Upper lobe of right lung (tissue), 1 donor: ENCODE results near the gene DDAH1. TPM values are rescaled to one million over a fixed set of nuclear protein-coding genes. Genes with fewer than 3 reads are reported as not detected.

Experiments used
- ATAC-seq: fragments of 200-7000 bp; cut with Tn5 transposase; one replicate; pipeline ENCODE4 v1.9.1; 2020; ENCODE audit warnings: mild to moderate bottlenecking, moderate library complexity
- DNase-seq: peaks from one replicate; pipeline ENCODE4 v3.0.0-alpha.2; 2020
- H3K27ac ChIP-seq: fragments of 200-600 bp; one replicate; pipeline ENCODE4 v1.8.0; 2022
- H3K27me3 ChIP-seq: fragments of 200-600 bp; one replicate; pipeline ENCODE4 v1.8.0; 2022; ENCODE audit warnings: mild to moderate bottlenecking
- H3K36me3 ChIP-seq: fragments of 200-600 bp; one replicate; pipeline ENCODE4 v1.8.0; 2022
- H3K4me1 ChIP-seq: fragments of 200-600 bp; one replicate; pipeline ENCODE4 v1.8.0; 2022
- H3K4me3 ChIP-seq: fragments of 200-600 bp; one replicate; pipeline ENCODE4 v1.8.0; 2022; ENCODE audit warnings: mild to moderate bottlenecking
- H3K9me3 ChIP-seq: fragments of 200-600 bp; one replicate; pipeline ENCODE4 v1.8.0; 2022
- intact Hi-C: fragments of 100-400 bp; cut with DNase I; formaldehyde crosslinking; loops from one replicate; pipeline ENCODE4 v1.11.0; 2022
- total RNA-seq: library from RNA; stranded (reverse); fragmentation: NEBNext Ultra II Directional; extraction: Animal tissue kit (Norgen Biotek cat#: 25700); gene quantifications from one replicate; pipeline ENCODE4 v1.2.1, GENCODE V29; 2021
- TF ChIP-seq, protein P1 (sequence below): fragments of 200-600 bp; IDR thresholded peaks from one replicate; pipeline ENCODE4 v1.8.0; 2022; ENCODE audit warnings: antibody characterized with exemption
- donor health status: DM: no; HTN: yes; CAD: no; lungs with severe emphysema.

DDAH1 gene
- total RNA-seq, 1 donor from 2014 or later = 51.3 TPM

DNA sequence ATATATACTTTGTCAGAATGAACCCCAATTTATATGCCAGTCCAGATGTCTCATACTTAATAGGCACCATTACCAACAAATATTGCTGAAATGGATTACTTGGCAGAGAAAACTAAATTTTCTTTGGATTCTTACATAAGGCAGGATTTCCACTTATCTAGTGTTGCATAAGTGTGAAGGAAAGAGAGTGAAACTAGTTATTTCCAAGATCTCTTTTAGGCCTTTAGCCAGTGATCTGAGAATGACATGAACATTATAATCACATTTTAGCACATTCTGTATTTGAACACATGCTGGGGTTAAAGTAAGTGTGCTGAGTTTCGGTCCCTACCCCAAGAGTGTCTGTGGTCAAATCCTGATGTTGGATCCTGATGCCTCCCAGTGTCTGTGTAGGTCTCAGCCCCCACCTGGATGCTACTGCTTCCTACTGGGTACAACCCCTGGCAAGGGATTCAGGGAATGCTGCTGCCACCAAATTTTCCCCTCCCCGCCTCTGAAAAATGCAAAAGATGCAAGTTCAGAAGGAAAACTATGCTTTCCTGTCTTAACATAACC, 11.2 kb downstream of the DDAH1 start:
- no peaks in the 10 kb centered on the region for H3K27me3 ChIP-seq
- TF ChIP-seq, protein P1, sequence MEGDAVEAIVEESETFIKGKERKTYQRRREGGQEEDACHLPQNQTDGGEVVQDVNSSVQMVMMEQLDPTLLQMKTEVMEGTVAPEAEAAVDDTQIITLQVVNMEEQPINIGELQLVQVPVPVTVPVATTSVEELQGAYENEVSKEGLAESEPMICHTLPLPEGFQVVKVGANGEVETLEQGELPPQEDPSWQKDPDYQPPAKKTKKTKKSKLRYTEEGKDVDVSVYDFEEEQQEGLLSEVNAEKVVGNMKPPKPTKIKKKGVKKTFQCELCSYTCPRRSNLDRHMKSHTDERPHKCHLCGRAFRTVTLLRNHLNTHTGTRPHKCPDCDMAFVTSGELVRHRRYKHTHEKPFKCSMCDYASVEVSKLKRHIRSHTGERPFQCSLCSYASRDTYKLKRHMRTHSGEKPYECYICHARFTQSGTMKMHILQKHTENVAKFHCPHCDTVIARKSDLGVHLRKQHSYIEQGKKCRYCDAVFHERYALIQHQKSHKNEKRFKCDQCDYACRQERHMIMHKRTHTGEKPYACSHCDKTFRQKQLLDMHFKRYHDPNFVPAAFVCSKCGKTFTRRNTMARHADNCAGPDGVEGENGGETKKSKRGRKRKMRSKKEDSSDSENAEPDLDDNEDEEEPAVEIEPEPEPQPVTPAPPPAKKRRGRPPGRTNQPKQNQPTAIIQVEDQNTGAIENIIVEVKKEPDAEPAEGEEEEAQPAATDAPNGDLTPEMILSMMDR = no peak
- H3K9me3 ChIP-seq = no peaks in the 10 kb centered on the region
- peaks cover 15% of the 10 kb centered on the region for H3K4me1 ChIP-seq
- ATAC-seq = peak; percentile 17
- H3K27ac ChIP-seq = peak overlapping the region; percentile 38
- intact Hi-C loops = no loop called here
- H3K4me3 ChIP-seq = no peak overlapping the region
- no peak for DNase-seq
- H3K36me3 ChIP-seq = no peaks in the 10 kb centered on the region

DNA sequence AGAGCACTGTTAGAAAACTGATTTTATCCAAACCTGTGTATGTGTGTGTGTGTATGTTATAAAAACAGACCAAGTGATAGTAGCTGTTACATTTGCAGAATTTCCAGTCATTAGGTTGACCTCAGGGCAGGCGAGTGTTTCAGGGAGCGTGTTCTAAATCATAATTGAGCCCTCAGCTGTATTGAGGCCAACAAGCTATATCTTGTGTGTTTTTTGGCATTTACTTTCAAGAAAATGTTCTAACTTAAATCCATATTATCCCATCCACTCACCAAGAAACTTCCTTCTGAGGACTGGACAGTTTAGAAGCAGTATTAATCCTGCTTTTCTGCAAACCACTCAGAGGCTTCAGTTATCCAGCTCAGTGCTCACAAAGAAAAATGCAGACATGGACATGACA, 12.0 kb downstream of the DDAH1 start:
- H3K4me1 ChIP-seq = peaks cover 15% of the 10 kb centered on the region

DNA sequence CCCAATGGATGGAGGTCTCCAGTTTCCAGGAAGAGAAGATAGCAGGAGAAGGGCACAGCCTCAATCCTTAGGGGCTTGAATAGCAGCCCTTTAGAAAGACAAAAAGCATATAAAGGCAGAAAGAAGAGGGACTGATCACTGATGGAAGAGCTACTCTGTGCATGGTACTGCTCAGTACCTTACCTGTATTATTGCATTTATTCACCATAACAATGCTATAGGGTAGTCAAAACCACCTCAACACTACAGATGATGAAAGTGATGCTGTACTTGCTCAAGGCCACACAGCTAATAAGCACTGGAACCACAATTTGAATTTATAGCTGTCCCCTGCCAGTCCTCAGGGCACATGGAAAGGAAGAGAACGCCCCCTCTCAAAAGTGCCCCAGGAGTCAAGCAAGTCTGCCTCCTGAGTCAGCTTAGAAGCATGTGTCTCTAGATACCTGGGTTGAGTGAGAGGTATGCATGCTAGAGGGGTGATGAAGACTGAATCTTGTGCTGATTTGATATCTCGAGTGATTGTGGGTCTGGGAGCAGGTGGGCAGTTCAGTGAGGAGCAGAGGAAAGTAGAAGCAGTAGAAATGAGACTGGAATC, 13.6 kb downstream of the DDAH1 start:
- Histone ChIP-seq H3K27ac (no peak overlapping the region), H3K4me3 (no peak overlapping the region), H3K27me3 (no peaks in the 10 kb centered on the region), H3K4me1 (peaks cover 20% of the 10 kb centered on the region), H3K9me3 (no peaks in the 10 kb centered on the region), H3K36me3 (no peaks in the 10 kb centered on the region)
- TF ChIP-seq, protein P1 = no peak
- intact Hi-C loops = no loop called here
- DNase-seq = no peak
- peak; percentile 67 for ATAC-seq

More for the DNA sequence above, 12.0 kb downstream of the DDAH1 start:
- Histone ChIP-seq H3K27me3 (no peaks in the 10 kb centered on the region), H3K4me3 (no peak overlapping the region), H3K9me3 (no peaks in the 10 kb centered on the region), H3K27ac (no peak overlapping the region), H3K36me3 (no peaks in the 10 kb centered on the region)
- TF ChIP-seq, protein P1 = no peak
- DNase-seq = no peak
- intact Hi-C loops = no loop called here
- ATAC-seq = no peak

DNA sequence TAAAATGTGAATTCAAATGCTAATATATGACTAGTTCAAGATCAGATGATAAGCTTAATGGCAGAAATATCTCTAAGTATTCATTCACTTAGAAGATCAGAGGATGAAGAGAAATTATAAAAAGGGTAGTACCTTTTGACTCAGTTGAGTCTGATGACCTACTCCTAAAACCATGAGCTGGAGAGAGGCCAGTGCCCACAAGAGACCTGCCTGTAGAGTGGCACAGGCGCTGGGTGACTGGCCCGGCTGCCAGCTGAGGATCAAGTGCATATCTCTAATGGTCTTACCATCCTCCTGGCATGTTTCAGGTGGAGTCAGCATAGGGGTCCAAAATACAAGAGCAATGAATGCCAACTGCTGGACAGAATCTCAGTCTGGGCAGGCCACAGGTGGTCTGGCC, 14.1 kb downstream of the DDAH1 start:
- TF ChIP-seq, protein P1 = no peak
- no peaks in the 10 kb centered on the region for H3K36me3 ChIP-seq
- no peak overlapping the region for H3K27ac ChIP-seq
- intact Hi-C loops = no loop called here
- H3K4me1 ChIP-seq = peaks cover 20% of the 10 kb centered on the region
- no peaks in the 10 kb centered on the region for H3K9me3 ChIP-seq
- no peaks in the 10 kb centered on the region for H3K27me3 ChIP-seq
- no peak overlapping the region for H3K4me3 ChIP-seq
- DNase-seq = no peak
- ATAC-seq = peak; percentile 57

DNA sequence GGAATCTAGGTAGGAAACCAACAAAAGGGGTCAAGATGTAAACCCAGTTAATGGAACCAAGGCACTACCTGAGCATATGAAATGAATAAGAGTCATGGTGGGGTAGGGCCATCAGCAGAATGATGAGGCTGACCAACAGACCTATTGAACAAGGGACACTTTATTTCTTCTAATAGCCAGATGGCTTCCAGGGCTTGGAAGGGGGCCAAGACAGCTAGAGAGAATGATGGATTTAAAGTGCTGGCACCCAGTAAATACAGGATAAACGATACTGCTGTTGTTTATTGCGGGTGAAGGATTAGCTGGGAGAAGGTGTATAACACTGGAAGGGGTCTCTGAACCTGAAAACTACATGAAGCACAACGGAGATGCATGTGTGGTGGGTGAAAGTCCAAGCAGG, 15.6 kb downstream of the DDAH1 start:
- H3K27ac ChIP-seq = no peak overlapping the region
- no peak for DNase-seq
- no peaks in the 10 kb centered on the region for H3K27me3 ChIP-seq
- no peak overlapping the region for H3K4me3 ChIP-seq
- H3K36me3 ChIP-seq = no peaks in the 10 kb centered on the region
- TF ChIP-seq, protein P1 = no peak
- no peaks in the 10 kb centered on the region for H3K9me3 ChIP-seq
- H3K4me1 ChIP-seq = peaks cover 20% of the 10 kb centered on the region
- intact Hi-C loops = no loop called here
- ATAC-seq = no peak
